K562 (cell line): ENCODE results near the gene LXN.

Experiments
- ATF1 ChIP-seq, 2 experiments: fragments of 450-650 bp in 1 of 2; IDR thresholded peaks; 2 replicates each; pipeline ENCODE4 v1.6.1; 2016; ENCODE audit warnings: missing compliant biosample characterization in 1 of 2, missing genetic modification characterization in 1 of 2
- CHD4 ChIP-seq: fragments of 200-600 bp; sonication (generic); IDR thresholded peaks from 3 replicates; pipeline ENCODE4 v1.6.1; 2012; ENCODE audit warnings: low read depth, mild to moderate bottlenecking, mixed read lengths, low read length, inconsistent platforms; ENCODE audit not compliant: insufficient read depth, insufficient replicate concordance, poor library complexity, severe bottlenecking
- MAFK ChIP-seq: IDR thresholded peaks from 2 replicates; pipeline ENCODE4 v1.6.1; 2011; ENCODE audit warnings: low read length, improper control_type of control experiment
- MYC ChIP-seq, 2 experiments: fragments of 250-450 bp in 1 of 2; sonication (Bioruptor Pico) in 1 of 2; IDR thresholded peaks; 2 replicates each; pipeline versions ENCODE4 v1.5.1 to v1.6.1; 2012 to 2021; ENCODE audit warnings: low read depth in 2 of 2, borderline replicate concordance in 1 of 2, improper control_type of control experiment in 1 of 2, low read length in 1 of 2, mild to moderate bottlenecking in 1 of 2, moderate library complexity in 1 of 2
- NR1H2 ChIP-seq: sonication (generic); formaldehyde crosslinking; IDR thresholded peaks from 2 replicates; pipeline ENCODE4 v1.4.0; 2020; ENCODE audit warnings: mild to moderate bottlenecking, missing genetic modification reagents
- RAD21 ChIP-seq, 2 experiments: fragments of 250-450 bp in 1 of 2; fragments of 450-650 bp in 1 of 2; sonication (Bioruptor Pico) in 1 of 2; formaldehyde crosslinking in 1 of 2; IDR thresholded peaks in 1 of 2; conservative IDR thresholded peaks in 1 of 2; 2 replicates each; pipeline versions ENCODE4 v1.4.0 to v1.8.0; 2020 to 2022; ENCODE audit warnings: mild to moderate bottlenecking in 2 of 2, moderate library complexity in 1 of 2
- SIN3A ChIP-seq, 2 experiments: fragments of 150-350 bp in 1 of 2; IDR thresholded peaks; 2 replicates each; pipeline ENCODE4 v1.6.1; 2011 to 2016; ENCODE audit warnings: borderline replicate concordance in 2 of 2, low read depth in 2 of 2, low read length in 2 of 2, mild to moderate bottlenecking in 2 of 2, moderate library complexity in 2 of 2; ENCODE audit not compliant: control insufficient read depth in 1 of 2
- SMAD1 ChIP-seq: fragments of 150-350 bp; IDR thresholded peaks from 2 replicates; pipeline ENCODE4 v1.6.1; 2014; ENCODE audit warnings: low read length, low read depth; ENCODE audit not compliant: partially characterized antibody
- SMARCA4 ChIP-seq: fragments of 450-650 bp; IDR thresholded peaks from 2 replicates; pipeline ENCODE4 v1.6.1; 2016
- TEAD2 ChIP-seq: fragments of 450-650 bp; IDR thresholded peaks from 2 replicates; pipeline ENCODE4 v1.6.1; 2016; ENCODE audit warnings: missing genetic modification characterization, control low read depth, missing compliant biosample characterization
- TF ChIP-seq, protein P1 (sequence below), 3 experiments: IDR thresholded peaks in 2 of 3; conservative IDR thresholded peaks in 1 of 3; 2 replicates each; pipeline ENCODE4 v1.5.1; 2011 to 2012; ENCODE audit warnings: low read length in 3 of 3, mild to moderate bottlenecking in 3 of 3, control low read depth in 2 of 3, improper control_type of control experiment in 1 of 3, inconsistent platforms in 1 of 3, low read depth in 1 of 3, mixed read lengths in 1 of 3, moderate library complexity in 1 of 3; ENCODE audit not compliant: insufficient read depth in 2 of 3

DNA sequence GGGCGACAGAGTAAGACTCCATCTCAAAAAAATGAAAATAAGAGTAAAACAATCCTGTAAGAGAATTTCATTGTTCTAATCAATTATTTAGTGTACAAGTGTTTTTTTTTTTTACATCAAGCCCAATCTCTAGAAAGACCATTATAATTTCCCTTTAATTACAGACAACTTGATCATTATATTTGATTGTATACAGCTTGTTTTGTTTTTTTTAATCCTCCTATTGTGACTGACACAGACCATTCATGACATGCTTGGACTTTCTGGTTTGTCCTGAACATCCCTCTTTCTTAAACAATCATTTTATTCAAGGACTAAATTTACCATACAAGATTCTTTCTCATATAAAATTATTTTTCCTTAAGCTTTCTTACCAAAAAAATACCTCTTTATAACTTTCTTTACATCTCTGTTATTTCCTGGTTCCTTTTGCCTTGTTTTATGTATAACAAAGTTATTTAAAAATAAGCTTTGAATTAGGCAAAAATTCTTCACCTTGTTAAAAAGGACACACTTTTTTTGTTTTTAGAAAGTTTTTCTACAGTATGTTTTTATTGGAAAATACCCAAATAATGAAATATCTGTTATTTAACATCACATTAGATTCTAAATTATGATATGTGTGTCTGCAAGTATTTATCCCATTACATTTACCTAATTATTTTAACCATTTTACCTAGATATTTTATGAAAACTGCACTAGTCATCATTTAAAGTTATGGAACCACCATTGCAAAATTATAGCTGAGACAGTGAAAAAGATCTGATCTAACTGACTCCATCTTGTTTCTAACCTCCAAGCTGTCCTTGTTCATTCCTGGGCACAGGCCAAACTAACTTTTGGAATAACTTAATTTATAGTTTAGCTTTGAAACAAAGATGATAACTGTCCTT, 54.2 kb downstream of the LXN start:
- TF ChIP-seq, protein P1, sequence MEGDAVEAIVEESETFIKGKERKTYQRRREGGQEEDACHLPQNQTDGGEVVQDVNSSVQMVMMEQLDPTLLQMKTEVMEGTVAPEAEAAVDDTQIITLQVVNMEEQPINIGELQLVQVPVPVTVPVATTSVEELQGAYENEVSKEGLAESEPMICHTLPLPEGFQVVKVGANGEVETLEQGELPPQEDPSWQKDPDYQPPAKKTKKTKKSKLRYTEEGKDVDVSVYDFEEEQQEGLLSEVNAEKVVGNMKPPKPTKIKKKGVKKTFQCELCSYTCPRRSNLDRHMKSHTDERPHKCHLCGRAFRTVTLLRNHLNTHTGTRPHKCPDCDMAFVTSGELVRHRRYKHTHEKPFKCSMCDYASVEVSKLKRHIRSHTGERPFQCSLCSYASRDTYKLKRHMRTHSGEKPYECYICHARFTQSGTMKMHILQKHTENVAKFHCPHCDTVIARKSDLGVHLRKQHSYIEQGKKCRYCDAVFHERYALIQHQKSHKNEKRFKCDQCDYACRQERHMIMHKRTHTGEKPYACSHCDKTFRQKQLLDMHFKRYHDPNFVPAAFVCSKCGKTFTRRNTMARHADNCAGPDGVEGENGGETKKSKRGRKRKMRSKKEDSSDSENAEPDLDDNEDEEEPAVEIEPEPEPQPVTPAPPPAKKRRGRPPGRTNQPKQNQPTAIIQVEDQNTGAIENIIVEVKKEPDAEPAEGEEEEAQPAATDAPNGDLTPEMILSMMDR (IDR thresholded peaks at IDR 0.05 in 2 of 3, conservative IDR thresholded peaks at IDR 0.05 in 1 of 3; ENCODE audit: insufficient read depth in 2 of 3, low read depth in 1 of 3, low read length in 3 of 3) = no peak
- TF ChIP-seq MAFK (no peak), MYC (IDR thresholded peaks at IDR 0.05; ENCODE audit: low read depth, low read length) (no peak), MYC (CRISPR knock-in tag; IDR thresholded peaks at IDR 0.05; ENCODE audit: borderline replicate concordance, low read depth) (no peak), SIN3A (IDR thresholded peaks at IDR 0.05; ENCODE audit: borderline replicate concordance in 2 of 2, control insufficient read depth in 1 of 2, low read depth in 2 of 2, low read length in 2 of 2) (no peak), RAD21 (CRISPR knock-in tag; conservative IDR thresholded peaks at IDR 0.05 in 1 of 2, IDR thresholded peaks at IDR 0.05 in 1 of 2) (no peak), SMARCA4 (no peak), NR1H2 (CRISPR knock-in tag) (no peak), SMAD1 (no peak), TEAD2 (tag) (no peak), ATF1 (CRISPR knock-in tag; IDR thresholded peaks at IDR 0.05) (no peak), ATF1 (tag; IDR thresholded peaks at IDR 0.05) (no peak), CHD4 (no peak)
